Activated CD4-positive, alpha-beta memory T cell treated with anti-CD3 and anti-CD28 coated beads for 36 hours (primary cell): Measurements from ENCODE around the gene TMPRSS3. TPM values are rescaled to one million over a fixed set of nuclear protein-coding genes. Genes with fewer than 3 reads are reported as not detected.

ENCODE experiments used
- CTCF ChIA-PET: fragments of 350-600 bp; sonication (Branson Sonifier 250); formaldehyde crosslinking; loops from one replicate; lab custom pipeline; 2021; ENCODE audit warnings: antibody characterized with exemption, inconsistent platforms; lab: Charles Lee
- POLR2A ChIA-PET: fragments of 350-600 bp; sonication (Branson Sonifier 250); formaldehyde crosslinking; loops from one replicate; lab custom pipeline; 2021; ENCODE audit warnings: antibody characterized with exemption; lab: Charles Lee
- DNase-seq: peaks from one replicate; pipeline ENCODE4 v3.0.0-alpha.2; 2020
- H3K27ac Mint-ChIP-seq: one replicate; pipeline ENCODE4 v1.8.0; 2021; ENCODE audit warnings: mixed read lengths
- H3K27me3 Mint-ChIP-seq: one replicate; pipeline ENCODE4 v1.8.0; 2021; ENCODE audit warnings: mixed read lengths
- H3K36me3 Mint-ChIP-seq: one replicate; pipeline ENCODE4 v1.8.0; 2021; ENCODE audit warnings: mixed read lengths
- H3K4me1 Mint-ChIP-seq: one replicate; pipeline ENCODE4 v1.8.0; 2021; ENCODE audit warnings: low read depth, mixed read lengths
- H3K4me3 Mint-ChIP-seq: one replicate; pipeline ENCODE4 v1.8.0; 2021; ENCODE audit warnings: mild to moderate bottlenecking, mixed read lengths
- H3K9me3 Mint-ChIP-seq: one replicate; pipeline ENCODE4 v1.8.0; 2021; ENCODE audit warnings: mixed read lengths
- intact Hi-C: fragments of 100-400 bp; cut with micrococcal nuclease; formaldehyde crosslinking; loops from one replicate; pipeline ENCODE4 v1.15.1; 2023
- total RNA-seq, 2 experiments: library from RNA; stranded (reverse); gene quantifications; one replicate each; pipeline ENCODE4 v1.2.3, GENCODE V29; 2021

Gene TMPRSS3
- total RNA-seq, 2 experiments from 2014 or later: 47.6 to 49.8 TPM

- Mint-ChIP-seq H3K36me3 (peaks cover 37% of the 10 kb centered on the region), H3K9me3 (peaks cover 10% of the 10 kb centered on the region), H3K27me3 (no peaks in the 10 kb centered on the region), H3K27ac (no peak overlapping the region), H3K4me1 (peaks cover 60% of the 10 kb centered on the region), H3K4me3 (no peak overlapping the region)
- no peak for DNase-seq
- ChIA-PET CTCF (interaction anchor here (1.1 kb wide), 1 partner anchor 16 kb away, joined by 10 read pairs; no protein-coding TSS in a partner anchor), POLR2A (interaction anchor here (0.8 to 1.1 kb wide), 3 partner anchors 19 to 26 kb away, joined by 3 to 4 read pairs (median 3); no protein-coding TSS in a partner anchor)
- intact Hi-C loops: no loop called here
These were observed 2.0 kb upstream of the TMPRSS3 start for GRCh38 chr21:42397746-42398394.

GRCh38 chr21:42396799-42397745, 1.2 kb upstream of the TMPRSS3 start:
- intact Hi-C loops: no loop called here
- Mint-ChIP-seq H3K4me3 (no peak overlapping the region), H3K27me3 (no peaks in the 10 kb centered on the region), H3K27ac (no peak overlapping the region), H3K4me1 (peaks cover 63% of the 10 kb centered on the region), H3K9me3 (peaks cover 8% of the 10 kb centered on the region), H3K36me3 (peaks cover 38% of the 10 kb centered on the region)
- no peak for DNase-seq
- ChIA-PET CTCF (interaction anchor here (1.2 kb wide), 1 partner anchor 16 kb away, joined by 4 read pairs; no protein-coding TSS in a partner anchor), POLR2A (interaction anchor here (1.1 kb wide), 1 partner anchor 18 kb away, joined by 3 read pairs; no protein-coding TSS in a partner anchor)

- POLR2A ChIA-PET: no interaction called here
- no peaks in the 10 kb centered on the region for H3K9me3 Mint-ChIP-seq
- CTCF ChIA-PET: no interaction called here
- intact Hi-C loops: no loop called here
- no peak overlapping the region for H3K27ac Mint-ChIP-seq
- peaks cover 42% of the 10 kb centered on the region for H3K36me3 Mint-ChIP-seq
- no peaks in the 10 kb centered on the region for H3K27me3 Mint-ChIP-seq
- DNase-seq: no peak
- peaks cover 53% of the 10 kb centered on the region for H3K4me1 Mint-ChIP-seq
- no peak overlapping the region for H3K4me3 Mint-ChIP-seq
These were observed 550 bp downstream of the TMPRSS3 start for GRCh38 chr21:42395302-42395701.

GRCh38 chr21:42393443-42393950, 2.4 kb downstream of the TMPRSS3 start:
- no peak for DNase-seq
- Mint-ChIP-seq H3K4me3 (peak overlapping the region; percentile 64), H3K36me3 (peaks cover 48% of the 10 kb centered on the region), H3K4me1 (peaks cover 58% of the 10 kb centered on the region), H3K27me3 (no peaks in the 10 kb centered on the region), H3K9me3 (no peaks in the 10 kb centered on the region), H3K27ac (peak overlapping the region; percentile 84)
- ChIA-PET CTCF (interaction anchor here (0.7 to 4.0 kb wide), 11 partner anchors 9 to 79 kb away, joined by 3 to 33 read pairs (median 4); partner anchors contain the start of gene UBASH3A), POLR2A (interaction anchor here (0.7 to 2.7 kb wide), 13 partner anchors 11 to 156 kb away, joined by 3 to 36 read pairs (median 5); partner anchors contain the start of gene UBASH3A)
- intact Hi-C loops: loop anchor here (1.0 to 2.0 kb wide), 4 partner anchors 8 to 32 kb away; no protein-coding TSS in a partner anchor

- POLR2A ChIA-PET: interaction anchor here (0.7 to 2.7 kb wide), 13 partner anchors 11 to 156 kb away, joined by 3 to 36 read pairs (median 5); partner anchors contain the start of gene UBASH3A
- CTCF ChIA-PET: interaction anchor here (0.7 to 4.0 kb wide), 12 partner anchors 9 to 78 kb away, joined by 3 to 33 read pairs (median 4); partner anchors contain the start of gene UBASH3A
- no peaks in the 10 kb centered on the region for H3K9me3 Mint-ChIP-seq
- H3K36me3 Mint-ChIP-seq: peaks cover 47% of the 10 kb centered on the region
- peak overlapping the region; percentile 64 for H3K4me3 Mint-ChIP-seq
- H3K4me1 Mint-ChIP-seq: peaks cover 52% of the 10 kb centered on the region
- peak overlapping the region; percentile 84 for H3K27ac Mint-ChIP-seq
- intact Hi-C loops: loop anchor here (1.0 to 2.0 kb wide), 4 partner anchors 8 to 32 kb away; no protein-coding TSS in a partner anchor
- H3K27me3 Mint-ChIP-seq: no peaks in the 10 kb centered on the region
- peak; percentile 45 for DNase-seq
These were observed 3.0 kb downstream of the TMPRSS3 start for GRCh38 chr21:42392731-42393442.

- intact Hi-C loops: no loop called here
- Mint-ChIP-seq H3K27ac (no peak overlapping the region), H3K36me3 (peaks cover 54% of the 10 kb centered on the region), H3K27me3 (no peaks in the 10 kb centered on the region), H3K9me3 (no peaks in the 10 kb centered on the region), H3K4me1 (peaks cover 49% of the 10 kb centered on the region), H3K4me3 (no peak overlapping the region)
- ChIA-PET CTCF (interaction anchor here (2.3 to 4.0 kb wide), 2 partner anchors 10 to 13 kb away, joined by 11 to 33 read pairs; partner anchors contain the start of gene UBASH3A), POLR2A (no interaction called here)
- no peak for DNase-seq
These were observed 4.6 kb downstream of the TMPRSS3 start for GRCh38 chr21:42391297-42391696.

- Mint-ChIP-seq H3K36me3 (peaks cover 59% of the 10 kb centered on the region), H3K4me1 (peaks cover 48% of the 10 kb centered on the region), H3K27ac (no peak overlapping the region), H3K27me3 (no peaks in the 10 kb centered on the region), H3K4me3 (no peak overlapping the region), H3K9me3 (no peaks in the 10 kb centered on the region)
- ChIA-PET POLR2A (interaction anchor here (0.6 kb wide), 1 partner anchor 16 kb away, joined by 3 read pairs; no protein-coding TSS in a partner anchor), CTCF (interaction anchor here (4.0 kb wide), 1 partner anchor 10 kb away, joined by 33 read pairs; no protein-coding TSS in a partner anchor)
- intact Hi-C loops: no loop called here
- no peak for DNase-seq
These were observed 5.2 kb downstream of the TMPRSS3 start for GRCh38 chr21:42390696-42391095.

GRCh38 chr21:42390193-42390592, 5.7 kb downstream of the TMPRSS3 start:
- no peak overlapping the region for H3K4me3 Mint-ChIP-seq
- ChIA-PET POLR2A (interaction anchor here (0.6 kb wide), 1 partner anchor 16 kb away, joined by 3 read pairs; no protein-coding TSS in a partner anchor), CTCF (interaction anchor here (4.0 kb wide), 1 partner anchor 9 kb away, joined by 33 read pairs; no protein-coding TSS in a partner anchor)
- intact Hi-C loops: no loop called here
- H3K27me3 Mint-ChIP-seq: no peaks in the 10 kb centered on the region
- no peak for DNase-seq
- no peaks in the 10 kb centered on the region for H3K9me3 Mint-ChIP-seq
- H3K36me3 Mint-ChIP-seq: peaks cover 61% of the 10 kb centered on the region
- no peak overlapping the region for H3K27ac Mint-ChIP-seq
- peaks cover 48% of the 10 kb centered on the region for H3K4me1 Mint-ChIP-seq

- peak overlapping the region; percentile 34 for H3K4me3 Mint-ChIP-seq
- H3K27ac Mint-ChIP-seq: no peak overlapping the region
- CTCF ChIA-PET: interaction anchor here (0.6 to 1.0 kb wide), 2 partner anchors 15 to 61 kb away, joined by 3 read pairs; partner anchors contain the start of gene UBASH3A
- peaks cover 46% of the 10 kb centered on the region for H3K4me1 Mint-ChIP-seq
- H3K27me3 Mint-ChIP-seq: no peaks in the 10 kb centered on the region
- no peaks in the 10 kb centered on the region for H3K9me3 Mint-ChIP-seq
- H3K36me3 Mint-ChIP-seq: peaks cover 59% of the 10 kb centered on the region
- DNase-seq: no peak
- POLR2A ChIA-PET: no interaction called here
- intact Hi-C loops: loop anchor here (10.0 kb wide), 1 partner anchor 85 kb away; no protein-coding TSS in a partner anchor
These were observed 6.4 kb downstream of the TMPRSS3 start for GRCh38 chr21:42389449-42389835.

- peaks cover 64% of the 10 kb centered on the region for H3K36me3 Mint-ChIP-seq
- CTCF ChIA-PET: interaction anchor here (0.6 to 1.0 kb wide), 2 partner anchors 15 to 61 kb away, joined by 3 read pairs; partner anchors contain the start of gene UBASH3A
- POLR2A ChIA-PET: interaction anchor here (0.7 kb wide), 1 partner anchor 13 kb away, joined by 3 read pairs; no protein-coding TSS in a partner anchor
- H3K4me3 Mint-ChIP-seq: no peak overlapping the region
- intact Hi-C loops: loop anchor here (10.0 kb wide), 1 partner anchor 84 kb away; no protein-coding TSS in a partner anchor
- peaks cover 45% of the 10 kb centered on the region for H3K4me1 Mint-ChIP-seq
- no peaks in the 10 kb centered on the region for H3K9me3 Mint-ChIP-seq
- no peak overlapping the region for H3K27ac Mint-ChIP-seq
- peak; percentile 31 for DNase-seq
- H3K27me3 Mint-ChIP-seq: no peaks in the 10 kb centered on the region
These were observed 7.0 kb downstream of the TMPRSS3 start for GRCh38 chr21:42388740-42389448.
